Hepatocyte (in vitro differentiated cells): Measurements from ENCODE around the gene ZNF622. TPM values are rescaled to one million over a fixed set of nuclear protein-coding genes. Genes with fewer than 3 reads are reported as not detected.

ENCODE experiments used
- DNase-seq: peaks from one replicate; pipeline ENCODE4 v3.0.0-alpha.2; 2016; ENCODE audit warnings: low spot score
- H2AFZ ChIP-seq: fragments of 200-600 bp; sonication (generic); 2 replicates; pipeline ENCODE4 v1.6.0; 2016; ENCODE audit warnings: antibody characterized with exemption, mild to moderate bottlenecking
- H3K27ac ChIP-seq: fragments of 200-600 bp; sonication (generic); 2 replicates; pipeline ENCODE4 v1.5.1; 2016; ENCODE audit warnings: mild to moderate bottlenecking
- H3K27me3 ChIP-seq: fragments of 200-600 bp; sonication (generic); 2 replicates; pipeline ENCODE4 v1.6.1; 2016
- H3K36me3 ChIP-seq: fragments of 200-600 bp; sonication (generic); replicated peaks from 2 replicates; pipeline ENCODE4 v1.5.1; 2016; ENCODE audit warnings: low read depth; ENCODE audit not compliant: insufficient read depth
- H3K4me1 ChIP-seq: fragments of 200-600 bp; sonication (generic); 2 replicates; pipeline ENCODE4 v1.5.1; 2016; ENCODE audit warnings: mild to moderate bottlenecking, moderate library complexity; ENCODE audit not compliant: insufficient read depth
- H3K4me2 ChIP-seq: fragments of 200-600 bp; sonication (generic); 2 replicates; pipeline ENCODE4 v1.6.0; 2016
- H3K4me3 ChIP-seq: fragments of 200-600 bp; sonication (generic); 2 replicates; pipeline ENCODE4 v1.5.1; 2016; ENCODE audit warnings: mild to moderate bottlenecking
- H3K79me2 ChIP-seq: fragments of 200-600 bp; sonication (generic); 2 replicates; pipeline ENCODE4 v1.6.0; 2017; ENCODE audit warnings: mild to moderate bottlenecking
- H3K9me2 ChIP-seq: fragments of 200-600 bp; sonication (generic); replicated peaks from 2 replicates; pipeline ENCODE4 v1.6.0; 2017; ENCODE audit warnings: mild to moderate bottlenecking; ENCODE audit not compliant: insufficient read depth
- H3K9me3 ChIP-seq: fragments of 200-600 bp; sonication (generic); 2 replicates; pipeline ENCODE4 v1.5.1; 2016; ENCODE audit warnings: low read depth, mild to moderate bottlenecking
- H4K20me1 ChIP-seq: fragments of 200-600 bp; sonication (generic); 2 replicates; pipeline ENCODE4 v1.6.0; 2016; ENCODE audit warnings: mild to moderate bottlenecking; ENCODE audit not compliant: insufficient read depth, poor library complexity, severe bottlenecking
- CTCF ChIP-seq: fragments of 200-600 bp; sonication (generic); IDR thresholded peaks from 2 replicates; pipeline ENCODE4 v1.5.1; 2016; ENCODE audit warnings: antibody characterized with exemption, mild to moderate bottlenecking; ENCODE audit not compliant: poor library complexity
- EZH2 ChIP-seq: fragments of 200-600 bp; sonication (generic); IDR thresholded peaks from 2 replicates; pipeline ENCODE4 v1.6.1; 2016; ENCODE audit warnings: antibody characterized with exemption, mild to moderate bottlenecking, borderline replicate concordance
- EZH2phosphoT487 ChIP-seq: fragments of 200-600 bp; sonication (generic); IDR thresholded peaks from one replicate; pipeline ENCODE4 v1.6.1; 2018; ENCODE audit warnings: antibody characterized with exemption, mild to moderate bottlenecking, low read depth, moderate library complexity; ENCODE audit not compliant: unreplicated experiment, severe bottlenecking
- WGBS: methylation state at CpG from one replicate; pipeline ENCODE4 v1.1.6; 2016; ENCODE audit warnings: low lambda C conversion rate; ENCODE audit errors: missing lambda C conversion rate; 5-methylcytosine and 5-hydroxymethylcytosine counted together
- polyA plus RNA-seq: library from polyadenylated mRNA; unstranded; fragments of >200 nt; fragmentation: Nextera tagmentation; extraction: Ambion mirVana; gene quantifications from 2 replicates; pipeline ENCODE4 v1.2.1, GENCODE V29; 2016
- total RNA-seq: library from RNA; depleted of rRNA; stranded (reverse); fragments of >200 nt; gene quantifications from 2 replicates; pipeline ENCODE4 v1.2.3, GENCODE V29; 2014

Gene ZNF622
- total and polyA plus RNA-seq, 2 experiments from 2014 or later, result 44.6 to 49.5 TPM

DNA sequence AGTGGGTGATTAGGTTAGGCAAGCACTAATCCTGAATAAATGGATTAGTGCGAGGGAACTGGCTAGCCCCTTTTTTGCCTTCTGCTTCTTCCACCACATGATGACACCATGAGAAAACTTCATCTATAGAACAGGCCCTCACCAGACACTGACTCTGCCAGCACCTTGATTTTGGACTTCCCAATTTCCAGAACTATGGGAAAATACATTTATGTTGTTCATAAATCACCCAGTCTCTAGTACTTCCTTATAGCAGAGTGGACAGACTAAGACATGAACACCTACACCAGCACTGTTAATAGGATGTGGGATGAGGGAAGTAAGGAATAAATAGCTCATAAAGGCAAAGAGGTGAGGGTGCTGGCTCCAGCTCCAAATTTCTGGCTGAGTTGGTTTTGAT is 1.4 kb downstream of the ZNF622 start:
- Histone ChIP-seq H3K27ac (no peak overlapping the region), H3K4me2 (peak overlapping the region; percentile 95), H3K27me3 (no peaks in the 10 kb centered on the region), H3K79me2 (peaks cover 90% of the 10 kb centered on the region), H3K4me3 (peak overlapping the region; percentile 70), H3K36me3 (no peaks in the 10 kb centered on the region), H3K4me1 (peaks cover 23% of the 10 kb centered on the region), H3K9me3 (no peaks in the 10 kb centered on the region), H3K9me2 (no peaks in the 10 kb centered on the region), H4K20me1 (peaks cover 27% of the 10 kb centered on the region), H2AFZ (no peak overlapping the region)
- WGBS, result 74% methylated on average over 1 of the region's 1 CpG
- no peak for DNase-seq
- TF ChIP-seq EZH2, result no peak
- no peak for TF ChIP-seq CTCF
- TF ChIP-seq EZH2phosphoT487, result no peak

GRCh38 chr5:16461782-16462181 is 3.8 kb downstream of the ZNF622 start:
- DNase-seq, result no peak
- H4K20me1 ChIP-seq, result peaks cover 31% of the 10 kb centered on the region
- no peaks in the 10 kb centered on the region for H3K9me3 ChIP-seq
- H3K9me2 ChIP-seq, result no peaks in the 10 kb centered on the region
- 80% methylated on average over 1 of the region's 1 CpG for WGBS
- H3K4me3 ChIP-seq, result no peak overlapping the region
- H3K79me2 ChIP-seq, result peaks cover 71% of the 10 kb centered on the region
- no peak overlapping the region for H2AFZ ChIP-seq
- TF ChIP-seq EZH2 (no peak), CTCF (no peak), EZH2phosphoT487 (no peak)
- no peaks in the 10 kb centered on the region for H3K36me3 ChIP-seq
- no peaks in the 10 kb centered on the region for H3K27me3 ChIP-seq
- H3K4me2 ChIP-seq, result peak overlapping the region; percentile 28
- peaks cover 17% of the 10 kb centered on the region for H3K4me1 ChIP-seq
- H3K27ac ChIP-seq, result no peak overlapping the region

DNA sequence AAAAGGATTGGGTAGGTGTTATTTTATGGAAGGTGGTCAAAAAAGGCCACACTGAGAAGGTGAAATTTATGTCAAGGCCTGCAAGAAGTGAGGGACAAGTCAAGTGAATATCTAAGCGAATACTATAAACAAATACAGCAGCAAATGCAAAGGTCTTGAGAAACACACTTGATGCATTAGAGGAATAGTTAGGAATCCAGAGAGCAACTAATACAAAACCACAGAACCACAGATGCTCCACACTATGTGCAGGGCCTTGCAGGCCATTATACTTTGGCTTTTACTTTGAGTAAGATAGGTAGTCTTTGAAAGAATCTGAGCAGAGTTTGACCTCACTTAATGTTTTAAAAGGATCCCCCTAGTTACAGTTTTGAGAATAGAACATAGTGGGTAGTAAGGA is 4.6 kb downstream of the ZNF622 start:
- Histone ChIP-seq H3K79me2 (peaks cover 65% of the 10 kb centered on the region), H3K9me3 (no peaks in the 10 kb centered on the region), H3K27ac (no peak overlapping the region), H3K4me1 (peaks cover 14% of the 10 kb centered on the region), H2AFZ (no peak overlapping the region), H3K4me2 (no peak overlapping the region), H4K20me1 (peaks cover 32% of the 10 kb centered on the region), H3K27me3 (no peaks in the 10 kb centered on the region), H3K36me3 (no peaks in the 10 kb centered on the region), H3K4me3 (no peak overlapping the region), H3K9me2 (no peaks in the 10 kb centered on the region)
- no peak for DNase-seq
- 100% methylated on average over 1 of the region's 1 CpG for WGBS
- no peak for TF ChIP-seq EZH2
- no peak for TF ChIP-seq EZH2phosphoT487
- no peak for TF ChIP-seq CTCF

DNA sequence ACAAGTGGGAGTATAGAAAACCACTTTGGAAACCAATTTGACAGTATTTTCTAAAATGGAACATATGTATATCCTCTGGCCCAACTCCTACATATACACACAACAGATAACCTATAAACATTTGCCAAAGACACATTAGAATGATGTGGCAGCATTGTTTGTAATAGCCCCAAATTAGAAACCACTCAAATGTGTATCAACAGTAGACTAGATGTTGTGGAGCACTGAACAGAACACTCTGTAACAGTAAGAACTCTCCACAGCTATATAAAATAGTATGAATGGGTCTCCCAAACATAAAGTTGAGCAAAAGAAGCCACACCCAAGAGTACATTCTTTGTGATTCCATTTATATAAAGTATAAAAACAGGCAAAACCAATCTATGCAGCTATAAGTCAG is 6.1 kb downstream of the ZNF622 start:
- peaks cover 14% of the 10 kb centered on the region for H3K4me1 ChIP-seq
- H3K9me2 ChIP-seq, result no peaks in the 10 kb centered on the region
- no peak overlapping the region for H3K4me3 ChIP-seq
- H3K9me3 ChIP-seq, result no peaks in the 10 kb centered on the region
- H4K20me1 ChIP-seq, result peaks cover 36% of the 10 kb centered on the region
- H2AFZ ChIP-seq, result no peak overlapping the region
- H3K36me3 ChIP-seq, result no peaks in the 10 kb centered on the region
- DNase-seq, result no peak
- H3K79me2 ChIP-seq, result peaks cover 68% of the 10 kb centered on the region
- TF ChIP-seq CTCF (no peak), EZH2 (no peak), EZH2phosphoT487 (no peak)
- no peak overlapping the region for H3K4me2 ChIP-seq
- H3K27ac ChIP-seq, result no peak overlapping the region
- no peaks in the 10 kb centered on the region for H3K27me3 ChIP-seq
